GM06990 (cell line): Measurements from ENCODE around the gene SERINC5.
"Not testable (repeated sequence)": the region's sequence is repeated elsewhere in the genome, so short reads cannot be mapped to it uniquely, and the experiment has no call there.

Source experiments
- DNase-seq: peaks from one replicate; pipeline ENCODE4 v3.0.0-alpha.2; 2011; ENCODE audit not compliant: insufficient read length; ENCODE audit errors: extremely low read depth
- H3K27me3 ChIP-seq: replicated peaks from 2 replicates; pipeline ENCODE4 v1.6.0; 2011; ENCODE audit warnings: low read length; ENCODE audit not compliant: control insufficient read depth, insufficient read depth
- H3K36me3 ChIP-seq: 2 replicates; pipeline ENCODE4 v1.5.1; 2011; ENCODE audit warnings: low read length; ENCODE audit not compliant: control insufficient read depth, insufficient read depth
- H3K4me3 ChIP-seq: replicated peaks from 2 replicates; pipeline ENCODE4 v1.5.1; 2011; ENCODE audit warnings: low read depth, mild to moderate bottlenecking, control low read depth, low read length
- TF ChIP-seq, protein P1 (sequence below): IDR thresholded peaks from 2 replicates; pipeline ENCODE4 v1.5.1; 2011; ENCODE audit warnings: low read length, control low read depth, mild to moderate bottlenecking, inconsistent platforms; ENCODE audit not compliant: insufficient read depth, poor library complexity, severe bottlenecking

Gene SERINC5

DNA sequence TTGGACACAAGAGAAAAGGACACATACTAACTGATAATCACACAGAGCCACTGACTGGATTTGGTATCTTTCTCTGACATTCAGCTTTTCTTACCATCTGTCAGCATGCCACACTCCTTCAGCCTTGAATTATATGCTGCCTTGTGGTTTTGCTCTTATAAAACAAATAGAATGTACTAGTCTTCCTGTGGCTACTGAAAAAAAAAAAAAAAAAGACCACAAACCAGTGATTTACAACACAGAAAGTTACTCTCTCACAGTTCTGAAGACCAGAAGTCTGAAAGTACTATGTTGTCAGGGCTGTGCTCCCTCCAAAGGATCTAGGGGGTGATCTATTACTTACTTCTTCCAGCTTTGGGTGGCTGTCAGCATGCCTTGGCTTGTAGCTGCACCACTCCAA lies 138.4 kb downstream of the SERINC5 start:
- TF ChIP-seq, protein P1, sequence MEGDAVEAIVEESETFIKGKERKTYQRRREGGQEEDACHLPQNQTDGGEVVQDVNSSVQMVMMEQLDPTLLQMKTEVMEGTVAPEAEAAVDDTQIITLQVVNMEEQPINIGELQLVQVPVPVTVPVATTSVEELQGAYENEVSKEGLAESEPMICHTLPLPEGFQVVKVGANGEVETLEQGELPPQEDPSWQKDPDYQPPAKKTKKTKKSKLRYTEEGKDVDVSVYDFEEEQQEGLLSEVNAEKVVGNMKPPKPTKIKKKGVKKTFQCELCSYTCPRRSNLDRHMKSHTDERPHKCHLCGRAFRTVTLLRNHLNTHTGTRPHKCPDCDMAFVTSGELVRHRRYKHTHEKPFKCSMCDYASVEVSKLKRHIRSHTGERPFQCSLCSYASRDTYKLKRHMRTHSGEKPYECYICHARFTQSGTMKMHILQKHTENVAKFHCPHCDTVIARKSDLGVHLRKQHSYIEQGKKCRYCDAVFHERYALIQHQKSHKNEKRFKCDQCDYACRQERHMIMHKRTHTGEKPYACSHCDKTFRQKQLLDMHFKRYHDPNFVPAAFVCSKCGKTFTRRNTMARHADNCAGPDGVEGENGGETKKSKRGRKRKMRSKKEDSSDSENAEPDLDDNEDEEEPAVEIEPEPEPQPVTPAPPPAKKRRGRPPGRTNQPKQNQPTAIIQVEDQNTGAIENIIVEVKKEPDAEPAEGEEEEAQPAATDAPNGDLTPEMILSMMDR: no peak
- H3K4me3 ChIP-seq: no peak overlapping the region
- no peak for DNase-seq
- no peaks in the 10 kb centered on the region for H3K27me3 ChIP-seq
- no peaks in the 10 kb centered on the region for H3K36me3 ChIP-seq

DNA sequence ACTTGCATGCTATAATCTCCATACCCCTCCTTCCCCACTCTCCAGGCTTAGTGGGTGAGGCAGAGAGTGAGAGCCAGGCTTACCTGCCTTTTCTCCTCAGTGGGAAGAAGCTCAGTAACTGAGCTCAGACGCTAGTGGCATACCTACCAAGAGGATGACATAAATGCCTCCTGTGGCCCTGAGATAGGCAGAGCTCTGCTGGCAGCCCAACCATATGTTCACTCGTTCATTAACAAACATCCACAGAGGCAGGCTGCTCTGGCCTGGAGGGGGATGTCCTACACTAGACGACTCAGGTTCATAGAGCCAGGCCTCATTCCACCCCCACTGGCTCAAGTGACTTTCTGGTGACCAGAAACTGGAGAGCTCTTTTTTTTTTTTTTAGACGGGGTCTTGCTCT lies 139.4 kb downstream of the SERINC5 start:
- Histone ChIP-seq H3K27me3 (no peaks in the 10 kb centered on the region), H3K36me3 (no peaks in the 10 kb centered on the region), H3K4me3 (no peak overlapping the region)
- no peak for DNase-seq
- TF ChIP-seq, protein P1: no peak

DNA sequence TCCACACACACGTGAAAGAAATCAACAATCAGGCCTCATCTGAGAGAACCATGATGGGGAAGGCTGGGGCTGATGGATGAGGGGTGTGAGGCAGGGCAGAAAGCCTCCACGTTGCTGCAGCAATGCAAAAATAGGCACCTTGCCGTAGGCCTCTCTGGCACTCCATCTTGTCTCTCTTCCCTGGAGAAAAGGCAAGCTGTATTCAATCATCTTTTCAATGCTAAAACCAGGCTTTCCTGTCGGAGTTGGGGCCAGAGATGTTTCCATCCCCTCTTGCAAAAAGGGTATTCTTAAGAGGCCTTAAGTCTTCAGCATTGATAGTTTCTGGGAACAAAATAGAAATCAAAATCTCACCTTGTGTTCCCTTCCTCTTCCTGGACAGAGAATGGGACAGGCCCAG lies 139.8 kb downstream of the SERINC5 start:
- Histone ChIP-seq H3K36me3 (no peaks in the 10 kb centered on the region), H3K4me3 (no peak overlapping the region), H3K27me3 (no peaks in the 10 kb centered on the region)
- no peak for DNase-seq
- TF ChIP-seq, protein P1: no peak

- Histone ChIP-seq H3K27me3 (no peaks in the 10 kb centered on the region), H3K4me3 (no peak overlapping the region), H3K36me3 (no peaks in the 10 kb centered on the region)
- TF ChIP-seq, protein P1: no peak
- no peak for DNase-seq
Observed at GRCh38 chr5:80114860-80115259, 141.0 kb downstream of the SERINC5 start.

DNA sequence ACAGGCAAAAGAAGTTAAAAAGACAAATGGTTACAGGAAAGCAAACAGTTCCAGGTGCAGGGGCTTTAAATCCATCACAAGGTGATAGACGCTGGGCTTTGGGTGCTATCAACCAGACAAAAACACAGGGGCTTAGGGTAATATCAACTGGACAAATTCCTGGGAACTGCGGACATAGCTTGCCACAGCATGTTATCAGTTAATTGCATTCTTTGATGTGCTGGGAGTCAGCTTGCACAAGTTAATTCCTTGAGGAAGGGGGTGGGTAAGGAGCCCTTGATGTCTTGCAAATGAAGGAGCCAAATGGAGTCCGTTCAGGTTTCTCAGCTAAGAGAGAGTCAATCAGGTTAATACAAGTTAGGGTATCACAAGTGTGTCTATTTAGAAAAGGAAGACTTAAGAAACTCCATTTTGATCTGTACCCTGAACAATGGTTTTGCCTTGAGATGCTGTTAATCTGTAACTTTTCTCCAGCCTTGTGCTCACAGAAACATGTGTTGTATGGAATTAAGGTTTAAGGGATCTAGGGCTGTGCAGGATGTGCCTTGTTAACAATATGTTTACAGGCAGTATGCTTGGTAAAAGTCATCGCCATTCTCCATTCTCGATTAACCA lies 144.4 kb downstream of the SERINC5 start:
- not testable (repeated sequence) for H3K4me3 ChIP-seq, H3K27me3 ChIP-seq, DNase-seq, H3K36me3 ChIP-seq

DNA sequence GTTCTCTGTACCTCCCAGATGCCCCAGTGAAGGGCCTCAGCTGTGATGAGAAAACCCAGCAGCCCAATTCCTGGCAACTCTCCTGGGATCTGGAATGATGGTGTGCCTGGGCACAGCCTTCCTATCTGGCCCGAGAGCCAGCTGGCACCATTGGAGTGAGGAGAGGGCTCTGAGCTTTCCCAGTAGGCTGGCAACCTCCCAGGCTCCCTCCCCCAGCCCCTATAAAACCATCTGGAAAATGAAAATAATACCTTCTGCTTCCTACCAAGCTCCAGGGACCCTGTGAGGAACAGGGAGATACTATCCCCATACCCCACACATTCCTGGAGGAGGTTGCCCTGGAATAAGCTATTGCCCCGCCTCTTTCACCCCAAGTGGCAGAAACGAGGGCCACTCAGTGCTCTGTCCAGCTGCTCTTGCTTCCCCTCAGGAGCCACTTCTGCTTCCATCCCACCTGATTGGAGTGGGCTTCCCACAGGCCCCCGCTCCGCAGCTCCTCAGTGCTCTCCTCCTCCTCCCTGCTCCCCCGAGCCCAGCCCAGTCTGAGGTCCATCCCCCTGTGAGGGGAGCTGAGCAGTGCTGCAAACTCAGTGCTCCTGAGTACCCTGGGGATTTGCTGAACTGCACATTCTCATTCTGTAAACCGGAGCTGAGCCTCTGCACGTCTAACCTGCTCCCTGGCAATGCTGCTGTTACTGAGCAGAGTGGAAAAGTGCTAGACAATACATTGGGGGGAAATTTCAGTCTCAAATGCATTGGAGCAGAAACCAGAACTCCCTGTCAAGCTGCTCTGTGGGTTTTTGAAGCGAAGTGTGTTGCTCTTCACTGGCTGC lies 146.0 kb downstream of the SERINC5 start:
- DNase-seq: no peak
- TF ChIP-seq, protein P1: no peak
- no peaks in the 10 kb centered on the region for H3K27me3 ChIP-seq
- H3K4me3 ChIP-seq: no peak overlapping the region
- H3K36me3 ChIP-seq: no peaks in the 10 kb centered on the region
